ENCODE data around the gene ANKRD33.

Gene ANKRD33

GRCh38 chr12:51887476-51888315 is at the start of gene ANKRD33:
TSS of gene ANKRD33 (plus strand) at chr12:51888103. CDS start at chr12:51888187, 84 bp downstream.
- in situ Hi-C loops (cut with HindIII; ENCODE audit: low sequenced_read_pairs), result no loop called here

- in situ Hi-C loops (cut with HindIII; ENCODE audit: low sequenced_read_pairs), result no loop called here
Measured at GRCh38 chr12:51838762-51839161, 49.1 kb upstream of the ANKRD33 start.

- in situ Hi-C loops (cut with HindIII; ENCODE audit: low sequenced_read_pairs), result no loop called here
Measured at GRCh38 chr12:51839310-51839947, 48.5 kb upstream of the ANKRD33 start.

- in situ Hi-C loops (cut with HindIII; ENCODE audit: low sequenced_read_pairs), result no loop called here
Measured at GRCh38 chr12:51840966-51841365, 46.9 kb upstream of the ANKRD33 start.

- in situ Hi-C loops (cut with HindIII; ENCODE audit: low sequenced_read_pairs), result no loop called here
Measured at GRCh38 chr12:51841727-51842126, 46.2 kb upstream of the ANKRD33 start.

- in situ Hi-C loops (cut with HindIII; ENCODE audit: low sequenced_read_pairs), result no loop called here
Measured at GRCh38 chr12:51844854-51845253, 43.0 kb upstream of the ANKRD33 start.

- in situ Hi-C loops (cut with HindIII; ENCODE audit: low sequenced_read_pairs), result no loop called here
Measured at GRCh38 chr12:51845482-51845881, 42.4 kb upstream of the ANKRD33 start.

GRCh38 chr12:51846271-51846691 is 41.6 kb upstream of the ANKRD33 start:
- in situ Hi-C loops (cut with HindIII; ENCODE audit: low sequenced_read_pairs), result no loop called here

- in situ Hi-C loops (cut with HindIII; ENCODE audit: low sequenced_read_pairs), result no loop called here
Measured at GRCh38 chr12:51846911-51847642, 40.8 kb upstream of the ANKRD33 start.

GRCh38 chr12:51847643-51848325 is 40.1 kb upstream of the ANKRD33 start:
- in situ Hi-C loops (cut with HindIII; ENCODE audit: low sequenced_read_pairs), result no loop called here

- in situ Hi-C loops (cut with HindIII; ENCODE audit: low sequenced_read_pairs), result no loop called here
Measured at GRCh38 chr12:51848326-51848727, 39.6 kb upstream of the ANKRD33 start, which contains the start of gene FIGNL2. TSS of gene FIGNL2 (minus strand) at chr12:51848718. CDS start at chr12:51822413, 26,305 bp downstream.

- in situ Hi-C loops (cut with HindIII; ENCODE audit: low sequenced_read_pairs), result no loop called here
Measured at GRCh38 chr12:51848841-51849735, 38.8 kb upstream of the ANKRD33 start.

GRCh38 chr12:51850081-51850964 is 37.6 kb upstream of the ANKRD33 start:
- in situ Hi-C loops (cut with HindIII; ENCODE audit: low sequenced_read_pairs), result loop anchor here (10.0 kb wide), 1 partner anchor 56 kb away; no protein-coding TSS in a partner anchor

GRCh38 chr12:51850965-51851299 is 37.0 kb upstream of the ANKRD33 start:
- in situ Hi-C loops (cut with HindIII; ENCODE audit: low sequenced_read_pairs), result loop anchor here (10.0 kb wide), 1 partner anchor 56 kb away; no protein-coding TSS in a partner anchor

GRCh38 chr12:51851413-51852124 is 36.3 kb upstream of the ANKRD33 start:
- in situ Hi-C loops (cut with HindIII; ENCODE audit: low sequenced_read_pairs), result loop anchor here (10.0 kb wide), 1 partner anchor 57 kb away; no protein-coding TSS in a partner anchor

- in situ Hi-C loops (cut with HindIII; ENCODE audit: low sequenced_read_pairs), result loop anchor here (10.0 kb wide), 1 partner anchor 58 kb away; no protein-coding TSS in a partner anchor
Measured at GRCh38 chr12:51852404-51853137, 35.3 kb upstream of the ANKRD33 start.

Data from DLD1 (cell line).